IMR-90 (cell line): Measurements from ENCODE around the gene CUL4A. TPM values are rescaled to one million over a fixed set of nuclear protein-coding genes. Genes with fewer than 3 reads are reported as not detected.

Experiments used
- ATAC-seq: fragments of 200-7000 bp; cut with Tn5 transposase; 2 replicates; pipeline ENCODE4 v1.9.1; 2020; ENCODE audit warnings: low read depth, mild to moderate bottlenecking, moderate library complexity
- BruUV-seq: library from RNA; stranded (reverse); fragments of 400-500 nt; replicated peaks from 2 replicates; lab custom pipeline; 2021; lab: Mats Ljungman, UMichigan
- CTCF ChIA-PET: fragments of 300-600 bp; formaldehyde crosslinking; extraction: SDS; loops from one replicate; lab custom pipeline; 2021; ENCODE audit warnings: antibody characterized with exemption; lab: Yijun Ruan, JAX
- POLR2A ChIA-PET: fragments of 300-600 bp; sonication (Branson Sonifier 250); formaldehyde crosslinking; loops from one replicate; lab custom pipeline; 2022; ENCODE audit warnings: antibody characterized with exemption; ENCODE audit not compliant: unreplicated experiment; lab: Charles Lee
- DNase-seq: peaks from one replicate; pipeline ENCODE4 v3.0.0; 2013
- H2AFZ ChIP-seq: replicated peaks from 2 replicates; pipeline ENCODE3; 2013; ENCODE audit warnings: low read length, mild to moderate bottlenecking; ENCODE audit not compliant: poor library complexity
- H2AK5ac ChIP-seq: 2 replicates; pipeline ENCODE4 v1.6.1; 2013; ENCODE audit warnings: low read depth, low read length, inconsistent platforms
- H2AK9ac ChIP-seq: replicated peaks from 2 replicates; pipeline ENCODE3; 2013; ENCODE audit warnings: mild to moderate bottlenecking, low read depth, low read length, moderate library complexity; ENCODE audit not compliant: poor library complexity
- H2BK120ac ChIP-seq: 2 replicates; pipeline ENCODE4 v1.6.1; 2013; ENCODE audit warnings: low read depth, low read length, inconsistent platforms
- H2BK15ac ChIP-seq: 3 replicates; pipeline ENCODE4 v1.6.1; 2013; ENCODE audit warnings: low read depth, low read length, inconsistent platforms
- H2BK20ac ChIP-seq: 2 replicates; pipeline ENCODE4 v1.6.1; 2013; ENCODE audit warnings: low read depth, mild to moderate bottlenecking, inconsistent platforms, low read length, moderate library complexity
- H2BK5ac ChIP-seq: 2 replicates; pipeline ENCODE4 v1.6.1; 2013; ENCODE audit warnings: mild to moderate bottlenecking, low read depth, low read length, inconsistent platforms; ENCODE audit not compliant: poor library complexity, severe bottlenecking
- H3K14ac ChIP-seq: replicated peaks from 2 replicates; pipeline ENCODE4 v1.6.1; 2013; ENCODE audit warnings: low read depth, low read length, inconsistent platforms
- H3K18ac ChIP-seq: 2 replicates; pipeline ENCODE4 v1.6.1; 2013; ENCODE audit warnings: low read depth, low read length, control low read depth
- H3K23ac ChIP-seq: 2 replicates; pipeline ENCODE4 v1.6.1; 2013; ENCODE audit warnings: low read depth, low read length, inconsistent platforms
- H3K27ac ChIP-seq: 2 replicates; pipeline ENCODE4 v1.5.1; 2013; ENCODE audit warnings: mild to moderate bottlenecking, control low read depth, low read length; ENCODE audit not compliant: insufficient read depth
- H3K27me3 ChIP-seq: 2 replicates; pipeline ENCODE4 v1.6.1; 2013; ENCODE audit warnings: low read length; ENCODE audit not compliant: control insufficient read depth, insufficient read depth
- H3K36me3 ChIP-seq: 2 replicates; pipeline ENCODE4 v1.6.1; 2013; ENCODE audit warnings: low read length, mixed read lengths; ENCODE audit not compliant: control insufficient read depth, insufficient read depth
- H3K4ac ChIP-seq: 2 replicates; pipeline ENCODE4 v1.6.1; 2013; ENCODE audit warnings: low read depth, low read length, inconsistent platforms
- H3K4me1 ChIP-seq: 2 replicates; pipeline ENCODE4 v1.6.1; 2013; ENCODE audit warnings: low read length, mixed read lengths; ENCODE audit not compliant: control insufficient read depth, insufficient read depth
- H3K4me2 ChIP-seq: 2 replicates; pipeline ENCODE4 v1.6.1; 2013; ENCODE audit warnings: low read depth, mild to moderate bottlenecking, control low read depth, low read length, moderate library complexity
- H3K4me3 ChIP-seq: 2 replicates; pipeline ENCODE4 v1.5.1; 2013; ENCODE audit warnings: low read depth, mild to moderate bottlenecking, control low read depth, low read length, moderate library complexity; ENCODE audit not compliant: insufficient read depth
- H3K56ac ChIP-seq: 2 replicates; pipeline ENCODE4 v1.6.1; 2013; ENCODE audit warnings: low read length, inconsistent platforms; ENCODE audit not compliant: insufficient read depth; ENCODE audit errors: extremely low read depth
- H3K79me1 ChIP-seq, 2 experiments: 2 replicates each; pipeline ENCODE4 v1.6.1; 2013; ENCODE audit warnings: low read length in 2 of 2, inconsistent platforms in 1 of 2, low read depth in 1 of 2
- H3K9ac ChIP-seq: 2 replicates; pipeline ENCODE4 v1.6.1; 2013; ENCODE audit warnings: low read depth, low read length, control low read depth
- H3K9me1 ChIP-seq: 2 replicates; pipeline ENCODE4 v1.6.1; 2013; ENCODE audit warnings: low read length, inconsistent platforms; ENCODE audit not compliant: insufficient read depth
- H3K9me3 ChIP-seq: 2 replicates; pipeline ENCODE4 v1.6.1; 2013; ENCODE audit warnings: low read length; ENCODE audit not compliant: control insufficient read depth, insufficient read depth
- H4K20me1 ChIP-seq: 2 replicates; pipeline ENCODE4 v1.6.1; 2013; ENCODE audit warnings: low read length, inconsistent platforms; ENCODE audit not compliant: insufficient read depth
- H4K5ac ChIP-seq: 2 replicates; pipeline ENCODE4 v1.6.1; 2013; ENCODE audit warnings: mild to moderate bottlenecking, low read depth, low read length, control low read depth
- H4K8ac ChIP-seq, 2 experiments: 2 replicates each; pipeline ENCODE4 v1.6.1; 2013; ENCODE audit warnings: low read depth in 2 of 2, low read length in 2 of 2, control low read depth in 1 of 2, inconsistent platforms in 1 of 2
- H4K91ac ChIP-seq: 2 replicates; pipeline ENCODE4 v1.6.1; 2013; ENCODE audit warnings: low read depth, low read length, inconsistent platforms; ENCODE audit not compliant: insufficient read depth
- BHLHE40 ChIP-seq: fragments of 150-350 bp; IDR thresholded peaks from 2 replicates; pipeline ENCODE4 v1.6.1; 2016; ENCODE audit warnings: mild to moderate bottlenecking, low read depth, low read length
- CEBPB ChIP-seq: IDR thresholded peaks from 2 replicates; pipeline ENCODE4 v1.6.1; 2012; ENCODE audit warnings: low read depth, low read length, improper control_type of control experiment
- CHD1 ChIP-seq: IDR thresholded peaks from 2 replicates; pipeline ENCODE4 v1.6.1; 2012; ENCODE audit warnings: low read depth, low read length, improper control_type of control experiment
- ELK1 ChIP-seq: fragments of 150-350 bp; IDR thresholded peaks from 2 replicates; pipeline ENCODE4 v1.6.1; 2016; ENCODE audit warnings: low read depth, mild to moderate bottlenecking, low read length, moderate library complexity, borderline replicate concordance
- MAFK ChIP-seq: IDR thresholded peaks from 2 replicates; pipeline ENCODE4 v1.6.1; 2012; ENCODE audit warnings: low read depth, low read length, improper control_type of control experiment
- MAZ ChIP-seq: IDR thresholded peaks from 2 replicates; pipeline ENCODE4 v1.6.1; 2012; ENCODE audit warnings: low read depth, mild to moderate bottlenecking, low read length, improper control_type of control experiment, moderate library complexity, borderline replicate concordance
- NFE2L2 ChIP-seq: fragments of 150-350 bp; IDR thresholded peaks from 2 replicates; pipeline ENCODE4 v1.6.1; 2016; ENCODE audit warnings: low read depth, mild to moderate bottlenecking, low read length
- RAD21 ChIP-seq: IDR thresholded peaks from 2 replicates; pipeline ENCODE4 v1.6.1; 2012; ENCODE audit warnings: low read length, improper control_type of control experiment
- RCOR1 ChIP-seq: IDR thresholded peaks from 2 replicates; pipeline ENCODE4 v1.6.1; 2012; ENCODE audit warnings: mild to moderate bottlenecking, low read length, improper control_type of control experiment; ENCODE audit not compliant: insufficient replicate concordance
- SMC3 ChIP-seq: fragments of 150-350 bp; IDR thresholded peaks from 2 replicates; pipeline ENCODE4 v1.6.1; 2016; ENCODE audit warnings: low read depth, mild to moderate bottlenecking, antibody characterized with exemption, low read length, moderate library complexity
- USF2 ChIP-seq: fragments of 150-350 bp; IDR thresholded peaks from 2 replicates; pipeline ENCODE4 v1.6.1; 2017; ENCODE audit warnings: mild to moderate bottlenecking, antibody characterized with exemption, low read length, low read depth
- WGBS, 2 experiments: methylation state at CpG; one replicate each; pipeline versions ENCODE4 v1.1.5 to v1.1.7; 2013; ENCODE audit warnings: missing lambda C conversion rate in 2 of 2; ENCODE audit not compliant: insufficient read length in 1 of 2; ENCODE audit errors: extremely low coverage in 2 of 2; 5-methylcytosine and 5-hydroxymethylcytosine counted together
- dilution Hi-C: fragments of 300-500 bp; cut with HindIII; formaldehyde crosslinking; loops from one replicate; pipeline ENCODE4 v1.14.3; 2018; ENCODE audit warnings: low sequenced_read_pairs; ENCODE audit not compliant: unreplicated experiment
- in situ Hi-C: fragments of 300-500 bp; cut with MboI; formaldehyde crosslinking; loops from 3 replicates; pipeline ENCODE4 v1.14.3; 2019; ENCODE audit warnings: low sequenced_read_pairs, inconsistent platforms, mixed read lengths
- intact Hi-C: fragments of 100-400 bp; cut with micrococcal nuclease; formaldehyde crosslinking; loops from 2 replicates; pipeline ENCODE4 v1.10.0; 2022
- polyA plus RNA-seq, 3 experiments: library from polyadenylated mRNA; depleted of rRNA; stranded (reverse); fragments of >200 nt; gene quantifications; 2 replicates each; pipeline ENCODE4 v1.2.3, GENCODE V29; 2012; ENCODE audit warnings: low replicate concordance in 1 of 3
- total RNA-seq: library from RNA; depleted of rRNA; stranded (reverse); fragments of >200 nt; gene quantifications from 2 replicates; pipeline ENCODE4 v1.2.3, GENCODE V29; 2012
- TF ChIP-seq, protein P1 (sequence below): conservative IDR thresholded peaks from 2 replicates; pipeline ENCODE4 v1.5.1; 2012; ENCODE audit warnings: mild to moderate bottlenecking, low read depth, low read length, improper control_type of control experiment

The CUL4A gene
- total and polyA plus RNA-seq, 2 of the 4 experiments (the other 2 are of a cell fraction): 86.0 to 146 TPM

GRCh38 chr13:113178070-113178895 is 31.1 kb upstream of the CUL4A start:
- Histone ChIP-seq H3K9me1 (peaks cover 13% of the 10 kb centered on the region), H4K5ac (peak overlapping the region; percentile 99), H2BK5ac (peak overlapping the region; percentile 100), H2AK5ac (peak overlapping the region; percentile 99), H3K27ac (peak overlapping the region; percentile 98), H3K9ac (peak overlapping the region; percentile 85), H2AFZ (peak overlapping the region; percentile 25), H3K4me3 (peak overlapping the region; percentile 31; the same call in 1 of the 2 replicates), H4K8ac (peak overlapping the region; percentile 94 to 98), H3K4me1 (peaks cover 18% of the 10 kb centered on the region), H4K20me1 (no peaks in the 10 kb centered on the region), H2BK15ac (peak overlapping the region; percentile 99), H3K79me1 (peaks cover 17 to 55% of the 10 kb centered on the region in 2 experiments; a peak in 3 of 4 replicates), H2AK9ac (peak overlapping the region; percentile 87), H2BK20ac (peak overlapping the region; percentile 98), H3K36me3 (peaks cover 48% of the 10 kb centered on the region), H3K56ac (peak overlapping the region; percentile 100), H3K4ac (peak overlapping the region; percentile 99), H3K4me2 (peak overlapping the region; percentile 69), H4K91ac (peak overlapping the region; percentile 99), H3K18ac (peak overlapping the region; percentile 100), H3K27me3 (no peaks in the 10 kb centered on the region), H2BK120ac (peak overlapping the region; percentile 99), H3K14ac (peak overlapping the region; percentile 99), H3K23ac (peak overlapping the region; percentile 99), H3K9me3 (no peaks in the 10 kb centered on the region)
- in situ Hi-C loops: no loop called here
- no CpG with 5 or more reads among the region's 25 CpGs for WGBS, 2 experiments
- BruUV-seq: no TSS peak
- POLR2A ChIA-PET: interaction anchor here (1.2 kb wide), 1 partner anchor 29 kb away, joined by 3 read pairs; no protein-coding TSS in a partner anchor
- intact Hi-C loops: loop anchor here (1.0 to 2.0 kb wide), 3 partner anchors 9 to 39 kb away; partner anchors contain the start of genes CUL4A and PCID2
- CTCF ChIA-PET: interaction anchor here (0.6 kb wide), 2 partner anchors 10 to 320 kb away, joined by 3 to 4 read pairs; no protein-coding TSS in a partner anchor
- DNase-seq (peak; percentile 99), ATAC-seq (peak; percentile 90)
- dilution Hi-C loops: no loop called here
- TF ChIP-seq NFE2L2 (no peak), USF2 (no peak), BHLHE40 (peak; percentile 68), RCOR1 (peak; percentile 75), CHD1 (0 out of 2 replicates have a peak, but pooled peaks have one; percentile 73), CEBPB (peak; percentile 65), SMC3 (no peak; the same call in 1 of the 2 replicates), MAFK (peak; percentile 57; the same call in 1 of the 2 replicates), MAZ (peak; percentile 28; the same call in 1 of the 2 replicates), RAD21 (peak; percentile 38; the same call in 1 of the 2 replicates), ELK1 (no peak)
- TF ChIP-seq, protein P1, sequence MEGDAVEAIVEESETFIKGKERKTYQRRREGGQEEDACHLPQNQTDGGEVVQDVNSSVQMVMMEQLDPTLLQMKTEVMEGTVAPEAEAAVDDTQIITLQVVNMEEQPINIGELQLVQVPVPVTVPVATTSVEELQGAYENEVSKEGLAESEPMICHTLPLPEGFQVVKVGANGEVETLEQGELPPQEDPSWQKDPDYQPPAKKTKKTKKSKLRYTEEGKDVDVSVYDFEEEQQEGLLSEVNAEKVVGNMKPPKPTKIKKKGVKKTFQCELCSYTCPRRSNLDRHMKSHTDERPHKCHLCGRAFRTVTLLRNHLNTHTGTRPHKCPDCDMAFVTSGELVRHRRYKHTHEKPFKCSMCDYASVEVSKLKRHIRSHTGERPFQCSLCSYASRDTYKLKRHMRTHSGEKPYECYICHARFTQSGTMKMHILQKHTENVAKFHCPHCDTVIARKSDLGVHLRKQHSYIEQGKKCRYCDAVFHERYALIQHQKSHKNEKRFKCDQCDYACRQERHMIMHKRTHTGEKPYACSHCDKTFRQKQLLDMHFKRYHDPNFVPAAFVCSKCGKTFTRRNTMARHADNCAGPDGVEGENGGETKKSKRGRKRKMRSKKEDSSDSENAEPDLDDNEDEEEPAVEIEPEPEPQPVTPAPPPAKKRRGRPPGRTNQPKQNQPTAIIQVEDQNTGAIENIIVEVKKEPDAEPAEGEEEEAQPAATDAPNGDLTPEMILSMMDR: no peak
